GM23338 (cell line): ENCODE results near the gene ARL6IP4. TPM values are rescaled to one million over a fixed set of nuclear protein-coding genes. Genes with fewer than 3 reads are reported as not detected.

Experiments
- ATAC-seq: fragments of 200-7000 bp; cut with Tn5 transposase; 3 replicates; pipeline ENCODE4 v1.9.1; 2020
- DNase-seq: peaks from one replicate; pipeline ENCODE4 v3.0.0-alpha.2; 2015; ENCODE audit warnings: low spot score
- H2AFZ ChIP-seq: fragments of 200-600 bp; sonication (generic); 2 replicates; pipeline ENCODE4 v1.8.0; 2016; ENCODE audit warnings: antibody characterized with exemption, mild to moderate bottlenecking, moderate library complexity
- H3F3A ChIP-seq: fragments of 200-600 bp; sonication (generic); replicated peaks from 2 replicates; pipeline ENCODE4 v1.8.0; 2017; ENCODE audit warnings: antibody characterized with exemption, mixed run types, low read depth
- H3K27ac ChIP-seq: fragments of 200-600 bp; sonication (generic); 2 replicates; pipeline ENCODE4 v1.6.1; 2016; ENCODE audit warnings: low read depth
- H3K27me3 ChIP-seq: fragments of 200-600 bp; sonication (generic); 2 replicates; pipeline ENCODE4 v1.8.0; 2016; ENCODE audit warnings: mild to moderate bottlenecking, mixed run types, moderate library complexity; ENCODE audit not compliant: insufficient read depth
- H3K36me3 ChIP-seq: fragments of 200-600 bp; sonication (generic); 2 replicates; pipeline ENCODE4 v1.8.0; 2016; ENCODE audit warnings: mild to moderate bottlenecking; ENCODE audit not compliant: insufficient read depth
- H3K4me1 ChIP-seq: fragments of 200-600 bp; sonication (generic); 2 replicates; pipeline ENCODE4 v1.8.0; 2016; ENCODE audit warnings: mild to moderate bottlenecking, moderate library complexity; ENCODE audit not compliant: insufficient read depth
- H3K4me2 ChIP-seq: fragments of 200-600 bp; sonication (generic); 2 replicates; pipeline ENCODE4 v1.7.1; 2017; ENCODE audit warnings: mixed run types
- H3K4me3 ChIP-seq: fragments of 200-600 bp; sonication (generic); 2 replicates; pipeline ENCODE4 v1.6.1; 2016; ENCODE audit warnings: mixed run types
- H3K79me2 ChIP-seq: fragments of 200-600 bp; sonication (generic); replicated peaks from 2 replicates; pipeline ENCODE4 v1.8.0; 2017; ENCODE audit warnings: mild to moderate bottlenecking; ENCODE audit not compliant: insufficient read depth
- H3K9me2 ChIP-seq: fragments of 200-600 bp; sonication (generic); 2 replicates; pipeline ENCODE4 v1.8.0; 2017; ENCODE audit not compliant: insufficient read depth
- H4K20me1 ChIP-seq: fragments of 200-600 bp; sonication (generic); replicated peaks from 2 replicates; pipeline ENCODE4 v1.8.0; 2017; ENCODE audit warnings: mild to moderate bottlenecking; ENCODE audit not compliant: insufficient read depth
- H3K27ac Mint-ChIP-seq: 2 replicates; pipeline ENCODE4 v1.8.0; 2020; ENCODE audit warnings: inconsistent platforms, mild to moderate bottlenecking, moderate library complexity, mixed read lengths
- H3K27me3 Mint-ChIP-seq: 3 replicates; pipeline ENCODE4 v1.8.0; 2022; ENCODE audit warnings: low read depth, mild to moderate bottlenecking, moderate library complexity, mixed read lengths, inconsistent platforms; ENCODE audit not compliant: insufficient read depth, poor library complexity
- H3K36me3 Mint-ChIP-seq: 3 replicates; pipeline ENCODE4 v1.8.0; 2021; ENCODE audit warnings: low read depth, mild to moderate bottlenecking, inconsistent platforms, moderate library complexity, mixed read lengths
- H3K4me1 Mint-ChIP-seq: 3 replicates; pipeline ENCODE4 v1.8.0; 2020; ENCODE audit warnings: mild to moderate bottlenecking, inconsistent platforms, mixed read lengths
- H3K4me3 Mint-ChIP-seq: 3 replicates; pipeline ENCODE4 v1.8.0; 2021; ENCODE audit warnings: moderate library complexity, mild to moderate bottlenecking, inconsistent platforms, mixed read lengths
- H3K9me3 Mint-ChIP-seq: 3 replicates; pipeline ENCODE4 v1.8.0; 2020; ENCODE audit warnings: moderate library complexity, mild to moderate bottlenecking, inconsistent platforms, mixed read lengths
- CREB1 ChIP-seq: fragments of 250-450 bp; sonication (Bioruptor Pico); IDR thresholded peaks from 2 replicates; pipeline ENCODE4 v1.5.0; 2020; ENCODE audit warnings: low read depth, mild to moderate bottlenecking, moderate library complexity
- ETS1 ChIP-seq: IDR thresholded peaks from 2 replicates; pipeline ENCODE4 v1.6.1; 2016; ENCODE audit warnings: antibody characterized with exemption
- EZH2 ChIP-seq: fragments of 200-600 bp; sonication (generic); IDR thresholded peaks from one replicate; pipeline ENCODE4 v1.8.0; 2017; ENCODE audit warnings: antibody characterized with exemption, mild to moderate bottlenecking, low read depth; ENCODE audit not compliant: unreplicated experiment
- JUNB ChIP-seq: IDR thresholded peaks from one replicate; pipeline ENCODE4 v1.6.1; 2016; ENCODE audit warnings: antibody characterized with exemption; ENCODE audit not compliant: unreplicated experiment
- NANOG ChIP-seq: IDR thresholded peaks from 2 replicates; pipeline ENCODE4 v1.6.1; 2016; ENCODE audit warnings: antibody characterized with exemption, borderline replicate concordance
- REST ChIP-seq: IDR thresholded peaks from one replicate; pipeline ENCODE4 v1.6.1; 2018; ENCODE audit warnings: antibody characterized with exemption; ENCODE audit not compliant: unreplicated experiment
- STAT1 ChIP-seq: IDR thresholded peaks from one replicate; pipeline ENCODE4 v1.6.1; 2016; ENCODE audit warnings: antibody characterized with exemption; ENCODE audit not compliant: unreplicated experiment
- ZNF462 ChIP-seq: fragments of 250-450 bp; sonication (Bioruptor Pico); IDR thresholded peaks from 2 replicates; pipeline ENCODE4 v1.5.0; 2020; ENCODE audit warnings: mild to moderate bottlenecking, moderate library complexity
- polyA plus RNA-seq: library from polyadenylated mRNA; unstranded; fragments of >200 nt; fragmentation: Nextera tagmentation; extraction: Ambion mirVana; gene quantifications from 2 replicates; pipeline ENCODE4 v1.2.1, GENCODE V29; 2016
- total RNA-seq: library from RNA; depleted of rRNA; stranded (reverse); fragments of >200 nt; shearing (Covaris generic); gene quantifications from 2 replicates; pipeline ENCODE4 v1.2.3, GENCODE V29; 2014

Gene ARL6IP4
- total and polyA plus RNA-seq, 2 experiments from 2014 or later = 85.5 to 169 TPM

DNA sequence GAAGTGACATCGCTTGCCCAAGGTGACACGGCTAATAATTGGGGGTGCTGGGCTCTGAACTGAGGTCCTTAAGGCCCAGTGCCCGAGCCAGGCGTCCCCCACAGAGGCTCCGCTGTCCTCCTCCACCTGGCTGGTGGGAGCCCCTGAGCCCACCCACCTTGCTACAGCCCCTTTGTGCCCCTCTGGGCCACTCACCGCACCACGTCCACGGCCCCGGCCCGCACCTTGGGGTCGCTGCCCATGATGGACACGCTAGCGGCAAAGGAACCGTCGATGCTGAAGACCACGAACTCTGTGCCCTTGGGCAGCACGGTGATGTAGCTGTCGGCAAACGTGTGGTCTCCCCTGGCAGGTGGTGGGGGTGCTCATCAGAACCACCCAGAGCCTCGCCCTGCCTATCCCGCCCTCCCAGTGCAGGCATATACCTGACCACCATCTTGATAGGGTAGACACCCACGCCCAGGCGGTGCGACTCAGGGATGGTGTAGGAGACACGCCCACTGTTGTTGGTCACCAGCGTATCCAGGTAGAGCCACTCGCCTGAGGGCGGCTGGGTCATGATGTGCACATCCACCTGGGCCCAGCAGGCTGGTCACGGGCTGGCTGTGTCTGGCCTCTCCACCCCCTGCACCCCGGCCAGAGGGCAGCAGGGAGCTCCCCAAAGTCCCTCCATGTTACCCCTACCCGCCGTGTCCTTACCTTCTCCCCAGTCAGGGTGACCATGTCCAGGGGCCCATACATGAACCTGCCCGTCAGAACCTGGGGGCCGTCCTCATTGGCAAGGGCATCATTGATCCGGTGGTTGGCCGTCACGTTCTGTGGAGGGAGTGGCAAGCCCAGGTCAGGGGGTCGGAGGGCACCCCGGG is 6.8 kb downstream of the ARL6IP4 start:
- no peak overlapping the region for H3K4me3 Mint-ChIP-seq
- Histone ChIP-seq H3K79me2 (no peaks in the 10 kb centered on the region), H2AFZ (no peak overlapping the region), H3K4me2 (no peak overlapping the region), H3F3A (no peaks in the 10 kb centered on the region), H3K4me1 (peaks cover 4% of the 10 kb centered on the region; the same call in 1 of the 2 replicates), H3K9me2 (no peaks in the 10 kb centered on the region), H3K27me3 (no peaks in the 10 kb centered on the region), H3K4me3 (no peak overlapping the region), H3K36me3 (no peaks in the 10 kb centered on the region), H3K27ac (no peak overlapping the region), H4K20me1 (no peaks in the 10 kb centered on the region)
- peaks cover 13% of the 10 kb centered on the region for H3K4me1 Mint-ChIP-seq
- peaks cover 8% of the 10 kb centered on the region for H3K27me3 Mint-ChIP-seq
- DNase-seq (no peak), ATAC-seq (no peak)
- H3K36me3 Mint-ChIP-seq = no peaks in the 10 kb centered on the region
- TF ChIP-seq STAT1 = no peak
- no peak for TF ChIP-seq ZNF462 (CRISPR knock-in tag)
- no peak for TF ChIP-seq CREB1 (CRISPR knock-in tag)
- no peak for TF ChIP-seq EZH2
- TF ChIP-seq REST = no peak
- TF ChIP-seq NANOG = no peak
- no peak for TF ChIP-seq ETS1
- TF ChIP-seq JUNB = no peak
- H3K9me3 Mint-ChIP-seq = no peaks in the 10 kb centered on the region
- no peak overlapping the region for H3K27ac Mint-ChIP-seq
